Posterior cingulate gyrus (tissue), 11 donors: Measurements from ENCODE around the gene CDC42SE2.
"Not testable (repeated sequence)": the region's sequence is repeated elsewhere in the genome, so short reads cannot be mapped to it uniquely, and the experiment has no call there.

Experiments
- DNase-seq, 10 donors: peaks; one replicate each; pipeline versions ENCODE4 v3.0.0 to v3.0.0-alpha.2; 2020 to 2021; ENCODE audit warnings: mixed read lengths in 3 of 10
- intact Hi-C: fragments of 100-400 bp; cut with DNase I; formaldehyde crosslinking; loops from one replicate; pipeline ENCODE4 v1.15.1; 2023

The CDC42SE2 gene

GRCh38 chr5:131246504-131246903 lies 17.3 kb upstream of the CDC42SE2 start:
- intact Hi-C loops, result no loop called here
- no peak for DNase-seq

- no peak for DNase-seq
- intact Hi-C loops, result no loop called here
Measured at GRCh38 chr5:131250751-131251475, 12.9 kb upstream of the CDC42SE2 start.

- peak in 4 of 10 donors; percentile 11 to 85 (median 26) for DNase-seq
- intact Hi-C loops, result no loop called here
Measured at GRCh38 chr5:131252824-131253171, 11.1 kb upstream of the CDC42SE2 start.

DNA sequence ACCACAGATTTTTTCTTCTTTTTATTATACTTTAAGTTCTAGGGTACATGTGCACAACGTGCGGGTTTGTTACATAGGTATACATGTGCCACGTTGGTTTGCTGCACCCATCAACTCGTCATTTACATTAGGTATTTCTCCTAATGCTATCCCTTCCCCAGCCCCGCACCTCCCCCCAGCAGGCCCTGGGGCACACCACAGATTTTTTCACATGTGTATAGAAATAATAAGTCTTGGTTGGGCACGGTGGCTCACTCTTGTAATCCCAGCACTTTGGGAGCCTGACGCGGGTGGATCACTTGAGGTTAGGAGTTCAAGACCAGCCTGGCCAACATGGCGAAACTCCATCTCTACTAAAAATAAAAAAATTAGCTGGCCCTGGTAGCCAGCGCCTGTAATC lies 9.8 kb upstream of the CDC42SE2 start:
- DNase-seq, intact Hi-C loops: not testable (repeated sequence)

- intact Hi-C loops, result no loop called here
- no peak for DNase-seq
Measured at GRCh38 chr5:131254741-131255140, 9.1 kb upstream of the CDC42SE2 start.

DNA sequence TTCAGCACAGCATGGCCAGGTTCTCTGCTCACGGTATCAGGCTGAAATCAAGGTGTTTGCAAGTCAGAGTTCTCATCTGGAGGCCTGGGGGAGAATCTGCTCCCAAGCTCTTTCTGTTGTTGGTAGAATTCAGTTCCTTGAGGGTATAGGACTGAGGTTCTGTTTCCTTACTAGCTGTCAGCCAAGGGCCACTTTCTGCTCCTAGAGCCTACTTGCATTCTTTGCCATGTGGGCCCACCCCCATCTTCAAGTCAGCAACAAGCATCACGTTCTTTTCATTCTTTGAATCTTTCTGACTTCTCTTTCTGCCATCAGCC lies 7.4 kb upstream of the CDC42SE2 start:
- intact Hi-C loops, result no loop called here
- no peak for DNase-seq

DNA sequence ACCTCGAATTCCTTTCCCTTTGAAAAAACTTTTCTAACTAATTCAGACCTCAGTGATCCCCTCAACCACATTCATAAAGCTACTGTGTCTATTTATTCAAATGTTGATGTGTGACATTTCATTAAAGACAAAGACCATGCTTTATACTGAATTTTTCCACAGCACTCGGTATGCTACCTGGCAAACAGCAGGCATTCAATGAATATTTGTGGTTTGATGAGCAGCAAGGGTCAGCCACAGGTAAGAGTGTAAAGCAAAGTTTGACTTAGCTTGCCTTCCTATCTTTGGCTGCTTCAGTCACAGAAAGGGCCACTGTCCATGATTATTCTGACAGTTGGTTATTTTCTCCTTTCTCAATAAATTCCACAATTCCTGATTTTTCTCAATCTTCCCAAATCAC lies 5.1 kb upstream of the CDC42SE2 start:
- DNase-seq, result no peak
- intact Hi-C loops, result no loop called here

- no peak for DNase-seq
- intact Hi-C loops, result no loop called here
Measured at GRCh38 chr5:131259326-131259725, 4.5 kb upstream of the CDC42SE2 start.

DNA sequence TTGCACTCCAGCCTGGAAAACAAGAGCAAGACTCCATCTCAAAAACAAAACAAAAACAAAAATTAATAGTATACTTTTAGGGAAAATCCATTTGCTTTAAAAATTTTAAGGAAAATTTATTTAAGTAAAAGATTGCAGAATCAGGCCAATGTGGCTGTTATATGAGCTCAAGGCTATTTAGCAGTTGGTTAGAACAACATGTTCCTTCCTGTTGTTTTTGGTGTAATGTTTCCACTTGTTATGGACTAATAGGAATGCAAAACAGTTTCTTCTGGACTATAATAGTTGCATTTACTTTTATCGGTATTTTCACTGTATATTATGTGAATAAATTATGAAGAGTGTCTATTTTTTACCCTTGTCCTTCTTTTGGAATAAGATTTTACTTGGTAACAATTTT lies 3.0 kb upstream of the CDC42SE2 start:
- DNase-seq, result no peak
- intact Hi-C loops, result loop anchor here (10.0 kb wide), 1 partner anchor 124 kb away; no protein-coding TSS in a partner anchor

DNA sequence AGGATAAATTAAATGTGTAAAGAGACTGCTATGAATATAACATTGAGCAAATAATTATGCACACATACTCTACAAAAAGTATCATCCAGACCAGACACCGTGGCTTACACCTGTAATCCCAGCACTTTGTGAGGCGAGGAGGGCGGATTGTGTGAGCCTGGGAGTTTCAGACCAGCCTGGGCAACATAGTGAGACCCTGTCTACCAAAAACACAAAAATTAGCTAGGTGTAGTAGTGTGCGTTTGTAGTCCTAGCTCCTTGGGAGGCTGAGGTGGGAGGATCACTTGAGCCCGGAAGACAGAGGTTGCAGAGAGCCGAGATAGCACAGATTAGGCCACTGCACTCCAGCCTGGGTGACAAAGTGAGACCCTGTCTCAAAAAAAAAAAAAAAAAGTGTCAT lies 2.4 kb upstream of the CDC42SE2 start:
- intact Hi-C loops, result loop anchor here (10.0 kb wide), 1 partner anchor 123 kb away; no protein-coding TSS in a partner anchor

DNA sequence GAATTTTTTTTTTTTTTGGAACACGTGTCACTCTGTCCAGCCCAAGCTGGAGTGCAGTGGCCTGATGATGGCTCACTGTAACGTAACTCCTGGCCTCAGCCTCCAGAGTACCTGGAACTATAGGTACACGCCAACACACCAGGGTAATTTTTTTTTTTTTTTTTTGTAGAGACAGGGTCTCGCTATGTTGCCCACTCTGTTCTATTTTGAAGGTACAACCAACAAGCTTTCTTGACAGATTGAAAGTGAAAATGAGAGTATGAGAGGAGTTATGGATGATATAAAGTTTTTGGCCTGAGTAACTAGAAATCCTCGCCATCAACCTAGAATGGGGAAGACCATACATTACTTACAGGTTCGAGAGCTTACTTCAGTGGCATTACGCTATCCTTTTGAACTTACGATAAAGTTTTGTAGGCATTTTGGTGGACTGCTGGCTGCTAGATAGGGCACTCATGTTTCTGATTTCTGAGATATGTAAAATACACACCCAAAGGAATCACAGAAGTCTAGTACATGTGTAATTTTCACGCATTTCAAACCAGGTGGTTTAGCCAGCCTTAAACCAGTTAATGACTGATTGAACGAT lies 806 bp upstream of the CDC42SE2 start:
- intact Hi-C loops, result loop anchor here (10.0 kb wide), 1 partner anchor 122 kb away; no protein-coding TSS in a partner anchor
- DNase-seq, result no peak

More for the DNA sequence above, 2.4 kb upstream of the CDC42SE2 start:
- no peak for DNase-seq

DNA sequence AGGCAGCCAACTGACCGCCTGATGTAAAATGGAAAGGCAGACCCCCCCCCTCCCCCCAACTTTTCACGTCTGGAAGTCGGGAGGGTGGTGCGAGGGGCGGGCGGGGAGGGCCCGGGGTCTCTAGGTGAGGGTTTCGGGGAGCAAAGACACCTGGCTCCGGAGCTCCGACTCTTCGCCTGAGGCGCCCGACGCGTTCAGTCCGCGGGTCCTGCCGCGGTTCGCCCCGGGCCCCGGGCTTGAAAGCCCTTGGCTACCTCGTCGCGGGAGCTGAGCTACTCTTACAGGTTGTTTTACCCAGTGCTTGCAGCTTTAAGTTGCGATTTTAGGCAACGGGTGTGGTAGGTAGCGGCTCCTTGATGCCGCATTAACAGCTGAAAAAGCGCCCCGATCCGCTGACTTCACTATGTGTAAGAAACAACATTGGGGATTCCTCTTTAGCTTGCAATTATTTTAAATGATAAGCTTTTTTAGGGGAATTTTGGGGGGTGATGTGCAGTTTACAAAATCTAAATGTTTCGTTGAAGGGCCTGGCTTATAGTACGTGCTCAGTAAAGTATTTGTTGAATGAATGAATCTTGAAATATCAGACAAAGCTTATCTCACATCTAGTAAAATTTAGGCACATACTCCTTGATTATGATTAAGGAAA lies 722 bp downstream of the CDC42SE2 start:
- peak in 7 of 10 donors; percentile 18 to 85 (median 22) for DNase-seq

GRCh38 chr5:131265311-131265803 lies 1.5 kb downstream of the CDC42SE2 start:
- DNase-seq, result no peak
- intact Hi-C loops, result loop anchor here (2.0 to 10.0 kb wide), 3 partner anchors 101 to 151 kb away; partner anchors contain the start of gene HINT1

More for the DNA sequence above, 722 bp downstream of the CDC42SE2 start:
- intact Hi-C loops, result loop anchor here (2.0 to 10.0 kb wide), 3 partner anchors 100 to 152 kb away; partner anchors contain the start of gene HINT1

- intact Hi-C loops, result loop anchor here (10.0 kb wide), 1 partner anchor 118 kb away; no protein-coding TSS in a partner anchor
- DNase-seq, result no peak
Measured at GRCh38 chr5:131266370-131267060, 2.7 kb downstream of the CDC42SE2 start.

DNA sequence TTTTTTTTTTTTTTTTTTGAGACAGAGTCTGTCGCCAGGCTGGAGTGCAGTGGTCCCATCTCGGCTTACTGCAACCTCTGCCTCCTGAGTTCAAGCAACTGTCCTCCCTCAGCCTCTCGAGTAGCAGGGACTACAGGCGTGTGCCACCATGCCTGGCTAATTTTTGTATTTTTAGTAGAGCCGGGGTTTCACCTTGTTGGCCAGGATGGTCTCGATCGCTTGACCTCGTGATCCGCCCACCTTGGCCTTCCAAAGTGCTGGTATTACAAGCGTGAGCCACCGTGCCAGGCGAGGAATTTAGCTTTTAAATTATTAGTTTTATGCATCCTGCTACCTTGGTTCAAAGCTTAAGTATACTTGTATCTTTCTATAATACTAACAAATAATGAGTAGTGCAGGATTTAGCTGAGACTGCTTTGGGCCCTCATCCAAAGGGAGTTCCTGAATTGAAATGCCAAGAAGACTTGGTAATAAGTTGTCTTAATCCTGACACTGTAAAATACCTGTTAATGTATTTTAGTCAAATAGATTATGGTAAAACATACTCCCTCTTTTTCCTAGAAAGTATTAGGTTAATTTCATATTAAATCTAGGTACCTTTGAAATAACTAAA lies 5.0 kb downstream of the CDC42SE2 start:
- DNase-seq, result no peak
- intact Hi-C loops, result loop anchor here (10.0 kb wide), 1 partner anchor 116 kb away; no protein-coding TSS in a partner anchor

- no peak for DNase-seq
- intact Hi-C loops, result no loop called here
Measured at GRCh38 chr5:131270809-131271208, 7.0 kb downstream of the CDC42SE2 start.

GRCh38 chr5:131271888-131272287 lies 8.0 kb downstream of the CDC42SE2 start:
- DNase-seq, intact Hi-C loops: not testable (repeated sequence)

GRCh38 chr5:131272307-131272706 lies 8.5 kb downstream of the CDC42SE2 start:
- intact Hi-C loops, result no loop called here

DNA sequence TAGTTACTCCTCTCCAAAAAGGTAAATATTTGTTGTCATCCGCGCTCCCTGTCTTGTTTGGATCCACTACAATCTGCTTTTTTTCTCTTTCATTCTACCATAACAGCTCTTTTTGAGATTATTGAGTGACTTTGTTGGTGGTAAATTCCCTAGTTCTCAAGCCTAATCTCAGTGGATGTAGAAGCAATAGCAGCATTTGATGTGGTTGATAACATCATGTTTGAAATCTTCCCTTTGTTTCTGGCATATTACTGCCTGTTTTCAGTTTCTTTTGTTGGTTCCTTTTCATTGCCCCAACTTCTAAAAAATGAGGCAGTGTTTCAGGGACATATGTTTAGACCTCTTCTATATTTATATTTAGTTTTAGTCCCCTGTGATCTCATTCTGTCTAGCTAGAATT lies 8.9 kb downstream of the CDC42SE2 start:
- DNase-seq, result no peak
- intact Hi-C loops, result no loop called here

More at GRCh38 chr5:131272307-131272706, 8.5 kb downstream of the CDC42SE2 start:
- DNase-seq, result no peak
